22Rv1 (cell line): ENCODE measurements around the gene SLC24A5.

Source experiments
- H3K27ac ChIP-seq: fragments of 450-650 bp; 2 replicates; pipeline ENCODE4 v1.5.1; 2017
- ZFX ChIP-seq: fragments of 450-650 bp; IDR thresholded peaks from 2 replicates; pipeline ENCODE4 v1.6.1; 2017; ENCODE audit warnings: antibody characterized with exemption, borderline replicate concordance
- TF ChIP-seq, protein P1 (sequence below): fragments of 450-650 bp; IDR thresholded peaks from 2 replicates; pipeline ENCODE4 v1.5.1; 2017; ENCODE audit warnings: mild to moderate bottlenecking

SLC24A5 gene

DNA sequence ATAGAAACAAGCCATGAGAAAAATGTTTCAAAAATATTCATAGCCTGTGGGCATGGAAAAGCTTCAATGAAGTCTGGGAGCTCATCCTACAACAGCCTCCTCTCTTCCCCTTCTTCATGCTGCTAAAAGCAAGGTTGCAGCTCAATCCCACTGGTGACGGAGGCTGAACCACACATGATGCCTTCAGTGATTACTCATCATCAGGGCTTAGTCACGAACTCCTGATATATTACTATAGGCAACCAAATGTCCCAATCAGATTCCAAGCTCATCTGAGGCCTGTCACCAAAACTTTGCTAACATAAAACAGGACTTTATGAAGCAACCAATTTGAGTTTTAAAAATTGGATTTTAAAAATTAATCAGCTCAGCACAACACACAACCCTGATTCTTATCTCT is 24.0 kb upstream of the SLC24A5 start:
- TF ChIP-seq, protein P1, sequence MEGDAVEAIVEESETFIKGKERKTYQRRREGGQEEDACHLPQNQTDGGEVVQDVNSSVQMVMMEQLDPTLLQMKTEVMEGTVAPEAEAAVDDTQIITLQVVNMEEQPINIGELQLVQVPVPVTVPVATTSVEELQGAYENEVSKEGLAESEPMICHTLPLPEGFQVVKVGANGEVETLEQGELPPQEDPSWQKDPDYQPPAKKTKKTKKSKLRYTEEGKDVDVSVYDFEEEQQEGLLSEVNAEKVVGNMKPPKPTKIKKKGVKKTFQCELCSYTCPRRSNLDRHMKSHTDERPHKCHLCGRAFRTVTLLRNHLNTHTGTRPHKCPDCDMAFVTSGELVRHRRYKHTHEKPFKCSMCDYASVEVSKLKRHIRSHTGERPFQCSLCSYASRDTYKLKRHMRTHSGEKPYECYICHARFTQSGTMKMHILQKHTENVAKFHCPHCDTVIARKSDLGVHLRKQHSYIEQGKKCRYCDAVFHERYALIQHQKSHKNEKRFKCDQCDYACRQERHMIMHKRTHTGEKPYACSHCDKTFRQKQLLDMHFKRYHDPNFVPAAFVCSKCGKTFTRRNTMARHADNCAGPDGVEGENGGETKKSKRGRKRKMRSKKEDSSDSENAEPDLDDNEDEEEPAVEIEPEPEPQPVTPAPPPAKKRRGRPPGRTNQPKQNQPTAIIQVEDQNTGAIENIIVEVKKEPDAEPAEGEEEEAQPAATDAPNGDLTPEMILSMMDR, result no peak
- TF ChIP-seq ZFX, result no peak
- no peak overlapping the region for H3K27ac ChIP-seq

DNA sequence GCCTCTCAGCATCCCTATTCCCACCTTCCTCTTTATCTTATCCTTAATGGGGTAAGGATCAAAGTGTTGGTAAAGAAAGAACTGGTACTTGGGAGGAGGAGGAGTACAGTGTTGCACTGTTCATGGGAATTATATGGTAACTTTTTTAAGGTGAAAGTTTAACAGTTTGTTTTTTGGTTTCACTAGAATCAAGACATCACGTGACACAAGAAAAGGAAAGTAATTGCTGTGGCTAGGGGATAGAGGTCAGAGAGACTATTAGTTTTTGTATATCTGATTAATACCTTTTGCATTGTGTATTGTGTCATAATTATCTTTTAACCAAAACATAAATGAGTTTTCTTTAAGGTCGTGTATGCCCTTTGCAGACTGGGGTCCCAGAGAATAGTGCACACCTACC is 23.5 kb upstream of the SLC24A5 start:
- no peak overlapping the region for H3K27ac ChIP-seq
- TF ChIP-seq, protein P1, result no peak
- TF ChIP-seq ZFX, result no peak

DNA sequence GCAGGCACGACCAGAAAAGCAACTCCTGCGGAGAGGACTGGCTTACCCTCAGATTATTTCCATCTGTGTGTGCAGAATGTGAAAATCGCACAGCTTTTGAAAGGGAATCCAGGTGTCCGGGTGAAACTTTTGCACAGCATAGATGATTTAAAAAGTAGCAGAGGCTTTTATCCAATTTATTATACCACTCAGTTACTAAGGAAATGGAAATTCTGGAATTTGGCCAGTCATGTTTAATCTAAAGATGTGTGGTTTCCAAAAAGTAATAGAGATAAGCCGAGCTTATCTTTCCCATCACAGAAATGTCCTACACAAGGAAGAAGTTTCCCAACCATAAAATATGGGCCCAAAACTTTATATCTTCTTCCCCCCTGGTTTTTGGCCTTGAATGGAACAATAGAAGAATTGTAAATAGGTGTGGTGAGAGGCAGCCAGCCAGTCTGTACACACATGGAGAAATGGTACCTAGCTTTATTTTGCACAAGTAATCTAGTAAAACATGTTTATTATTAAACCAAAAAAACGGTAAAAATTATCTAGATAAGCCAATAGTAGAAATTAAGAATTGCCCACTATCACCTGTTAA is 19.3 kb upstream of the SLC24A5 start:
- TF ChIP-seq, protein P1, result no peak
- TF ChIP-seq ZFX, result no peak
- H3K27ac ChIP-seq, result no peak overlapping the region

DNA sequence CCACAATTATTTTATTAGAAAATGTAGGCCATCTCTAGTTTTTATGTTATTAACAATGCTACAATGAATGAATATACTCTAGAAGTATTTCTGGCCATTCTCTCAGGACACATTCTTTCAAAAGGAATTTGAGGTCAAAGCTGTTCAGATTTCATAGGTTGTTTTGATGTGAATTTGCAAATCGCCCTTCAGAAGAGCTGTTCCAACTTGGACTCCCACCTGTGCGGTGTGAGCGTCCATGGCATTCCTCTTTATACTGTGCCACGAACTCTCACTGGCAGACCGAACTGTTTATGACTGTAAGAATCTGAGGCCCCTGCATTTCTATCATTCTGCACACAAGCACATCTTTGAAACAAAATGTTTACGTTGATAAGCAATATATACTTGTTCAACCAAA is 18.6 kb upstream of the SLC24A5 start:
- TF ChIP-seq ZFX, result no peak
- TF ChIP-seq, protein P1, result no peak
- no peak overlapping the region for H3K27ac ChIP-seq

DNA sequence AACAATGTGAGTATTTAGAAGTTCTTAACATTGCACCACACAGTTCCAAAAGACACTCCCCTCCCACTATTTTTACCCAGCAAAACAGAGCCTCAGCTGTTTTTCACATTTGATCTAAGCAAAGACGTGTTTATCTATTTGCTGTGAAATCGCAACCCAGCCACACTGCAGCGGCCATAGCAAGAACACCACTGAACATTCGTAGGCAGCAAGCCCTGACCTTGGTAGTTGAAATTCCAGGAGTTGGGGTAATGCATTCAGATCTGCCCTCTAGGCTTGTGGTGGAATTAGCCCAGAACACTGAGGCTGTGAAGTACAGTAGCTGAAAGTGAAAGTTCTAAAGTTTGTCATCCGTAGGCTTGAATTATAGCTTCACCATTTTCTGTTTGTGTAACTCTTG is 17.1 kb upstream of the SLC24A5 start:
- no peak overlapping the region for H3K27ac ChIP-seq
- TF ChIP-seq, protein P1, result no peak
- no peak for TF ChIP-seq ZFX

DNA sequence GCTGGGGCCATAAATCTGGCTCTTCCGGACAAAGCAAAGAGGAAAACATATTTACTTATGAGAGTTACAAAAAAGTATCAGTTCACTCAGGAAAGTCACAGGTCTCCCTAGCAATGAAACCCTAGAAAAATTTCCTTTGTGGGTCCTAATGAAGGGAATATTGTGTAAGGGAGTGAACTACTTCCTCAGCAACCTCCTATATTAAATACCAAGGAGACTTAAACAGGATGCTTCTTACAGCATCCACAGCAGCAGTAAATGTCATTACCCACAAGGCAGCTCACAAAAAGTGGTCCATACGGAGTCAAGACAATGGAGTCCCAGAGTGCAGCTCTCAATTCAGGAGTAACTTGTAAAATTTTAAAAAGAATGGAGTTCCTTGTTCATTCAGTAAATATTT is 14.9 kb upstream of the SLC24A5 start:
- TF ChIP-seq, protein P1, result no peak
- no peak overlapping the region for H3K27ac ChIP-seq

DNA sequence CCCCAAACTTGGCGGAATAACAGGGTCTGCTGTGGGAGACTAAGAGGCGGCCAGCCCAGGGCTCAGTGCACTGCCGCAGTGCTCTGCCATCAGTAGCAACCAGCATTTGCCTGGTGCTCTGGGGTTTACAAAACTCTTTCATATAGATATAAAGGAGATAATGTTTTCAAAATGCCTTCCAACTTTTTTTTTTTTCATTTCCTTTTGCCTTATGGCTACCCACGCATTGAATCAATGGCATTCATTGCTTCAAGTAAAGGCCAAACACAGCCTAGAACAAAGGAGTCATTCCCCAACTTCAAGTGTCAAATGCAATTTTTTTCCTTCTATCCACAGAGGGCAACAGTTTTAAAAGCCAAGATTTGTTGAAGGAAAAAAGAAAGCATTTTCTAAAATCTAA is 11.6 kb upstream of the SLC24A5 start:
- no peak for TF ChIP-seq ZFX
- TF ChIP-seq, protein P1, result no peak
- H3K27ac ChIP-seq, result no peak overlapping the region
